Right cardiac atrium (tissue), 5 donors: Measurements from ENCODE around the gene MISP3. TPM values are rescaled to one million over a fixed set of nuclear protein-coding genes. Genes with fewer than 3 reads are reported as not detected.
"Not testable (repeated sequence)": the region's sequence is repeated elsewhere in the genome, so short reads cannot be mapped to it uniquely, and the experiment has no call there.

Source experiments
- ATAC-seq, 2 donors: fragments of 200-7000 bp; cut with Tn5 transposase; one replicate each; pipeline versions ENCODE4 v1.8.0 to v1.9.1; 2020; ENCODE audit warnings: moderate library complexity in 2 of 2, mild to moderate bottlenecking in 1 of 2
- DNase-seq, 3 donors: peaks; one replicate each; pipeline ENCODE4 v3.0.0-alpha.2; 2020
- H3K27ac ChIP-seq: one replicate; pipeline ENCODE4 v1.5.1; 2013; ENCODE audit warnings: mild to moderate bottlenecking, low read length, control low read depth, moderate library complexity
- H3K27me3 ChIP-seq: one replicate; pipeline ENCODE4 v1.6.1; 2013; ENCODE audit not compliant: control insufficient read depth, insufficient read depth
- H3K4me1 ChIP-seq: one replicate; pipeline ENCODE4 v1.6.1; 2013; ENCODE audit warnings: low read length; ENCODE audit not compliant: control insufficient read depth, insufficient read depth
- H3K4me3 ChIP-seq: one replicate; pipeline ENCODE4 v1.5.1; 2013; ENCODE audit warnings: low read length, control low read depth
- H3K9me3 ChIP-seq: one replicate; pipeline ENCODE4 v1.6.1; 2013; ENCODE audit warnings: low read length; ENCODE audit not compliant: control insufficient read depth
- WGBS: extraction: QIAGEN DNeasy Blood & Tissue Kit; methylation state at CpG from one replicate; pipeline ENCODE4 v1.1.7; 2013; 5-methylcytosine and 5-hydroxymethylcytosine counted together
- intact Hi-C, 4 donors: fragments of 100-400 bp; cut with DNase I; formaldehyde crosslinking; loops; one replicate each; pipeline versions ENCODE4 v1.11.0 to v1.14.0; 2022 to 2023
- polyA plus RNA-seq: library from polyadenylated mRNA; stranded (reverse); fragments of 200-250 nt; gene quantifications from one replicate; pipeline ENCODE4 v1.2.3, GENCODE V29; 2013
- total RNA-seq, 4 donors: library from RNA; stranded (reverse); fragmentation: NEBNext Ultra II Directional; extraction: Animal tissue kit (Norgen Biotek cat#: 25700); gene quantifications; one replicate each; pipeline ENCODE4 v1.2.1, GENCODE V29; 2021
- donor health status: healthy with polysubstance abuse.
- donor health status: DM: no; HTN: yes; CAD: no.
- donor health status: DM: no; HTN: no; CAD: no.
- donor health status: DM: no; HTN: yes; CAD: no; lungs with severe emphysema.
- donor health status: DM: yes; HTN: yes; CAD: no.

Gene MISP3
- total and polyA plus RNA-seq, 5 donors, result 6.4 to 11.1 (median 9.4) TPM

- peak in 1 of 3 donors; percentile 2 for DNase-seq
- Histone ChIP-seq H3K4me1 (no peaks in the 10 kb centered on the region), H3K9me3 (no peaks in the 10 kb centered on the region), H3K27ac (no peak overlapping the region), H3K27me3 (no peaks in the 10 kb centered on the region), H3K4me3 (no peak overlapping the region)
- intact Hi-C loops, result no loop called here
- WGBS, result 69% methylated on average over 7 of the region's 7 CpGs
- no peak for ATAC-seq
Observed at GRCh38 chr19:14035706-14036105, 36.9 kb upstream of the MISP3 start.

GRCh38 chr19:14039181-14039580, 33.4 kb upstream of the MISP3 start:
- WGBS, result 94% methylated on average over 7 of the region's 7 CpGs
- H3K27me3 ChIP-seq, result no peaks in the 10 kb centered on the region
- H3K27ac ChIP-seq, result no peak overlapping the region
- H3K9me3 ChIP-seq, result no peaks in the 10 kb centered on the region
- no peak overlapping the region for H3K4me3 ChIP-seq
- peaks cover 2% of the 10 kb centered on the region for H3K4me1 ChIP-seq
- no peak for DNase-seq
- intact Hi-C loops, result no loop called here
- ATAC-seq, result no peak

- not testable (repeated sequence) for H3K4me1 ChIP-seq, H3K4me3 ChIP-seq, H3K9me3 ChIP-seq, H3K27me3 ChIP-seq
- peak overlapping the region; percentile 1 for H3K27ac ChIP-seq
- DNase-seq (peak in 2 of 3 donors; percentile 47 to 60), ATAC-seq (peak; percentile 84)
- intact Hi-C loops, result loop anchor here in 1 of 4 donors (10.0 kb wide), 1 partner anchor 158 kb away; no protein-coding TSS in a partner anchor
- 51% methylated on average over 19 of the region's 19 CpGs for WGBS
Observed at GRCh38 chr19:14042659-14043608, 29.7 kb upstream of the MISP3 start.

- intact Hi-C loops, result loop anchor here in 1 of 4 donors (10.0 kb wide), 1 partner anchor 163 kb away; no protein-coding TSS in a partner anchor
- 96% methylated on average over 10 of the region's 10 CpGs for WGBS
Observed at GRCh38 chr19:14047866-14048265, 24.7 kb upstream of the MISP3 start.

GRCh38 chr19:14048443-14049153, 24.0 kb upstream of the MISP3 start:
- no peaks in the 10 kb centered on the region for H3K9me3 ChIP-seq

More at GRCh38 chr19:14047866-14048265, 24.7 kb upstream of the MISP3 start:
- H3K4me3 ChIP-seq, DNase-seq, H3K9me3 ChIP-seq, ATAC-seq, H3K27me3 ChIP-seq, H3K4me1 ChIP-seq, H3K27ac ChIP-seq: not testable (repeated sequence)

GRCh38 chr19:14050512-14050911, 22.1 kb upstream of the MISP3 start:
- H3K27ac ChIP-seq, result no peak overlapping the region
- H3K9me3 ChIP-seq, result no peaks in the 10 kb centered on the region
- ATAC-seq, result no peak
- WGBS, result over 99% methylated on average over 4 of the region's 4 CpGs
- no peak for DNase-seq
- intact Hi-C loops, result no loop called here
- H3K27me3 ChIP-seq, result no peaks in the 10 kb centered on the region
- H3K4me1 ChIP-seq, result no peaks in the 10 kb centered on the region
- H3K4me3 ChIP-seq, result no peak overlapping the region

More at GRCh38 chr19:14048443-14049153, 24.0 kb upstream of the MISP3 start:
- H3K27ac ChIP-seq, result no peak overlapping the region
- no peaks in the 10 kb centered on the region for H3K4me1 ChIP-seq
- ATAC-seq (peak; percentile 49 to 56), DNase-seq (peak; percentile 46 to 82 (median 80))
- intact Hi-C loops, result loop anchor here in 1 of 4 donors (10.0 kb wide), 1 partner anchor 164 kb away; no protein-coding TSS in a partner anchor
- no peaks in the 10 kb centered on the region for H3K27me3 ChIP-seq
- WGBS, result 82% methylated on average over 8 of the region's 8 CpGs
- no peak overlapping the region for H3K4me3 ChIP-seq

GRCh38 chr19:14050961-14051360, 21.6 kb upstream of the MISP3 start:
- DNase-seq, ATAC-seq, H3K9me3 ChIP-seq, H3K4me3 ChIP-seq, intact Hi-C loops, H3K27ac ChIP-seq, H3K27me3 ChIP-seq, H3K4me1 ChIP-seq: not testable (repeated sequence)
- WGBS, result 91% methylated on average over 11 of the region's 11 CpGs

- H3K9me3 ChIP-seq, result no peaks in the 10 kb centered on the region
- intact Hi-C loops, result no loop called here
- DNase-seq (peak in 1 of 3 donors; percentile 50), ATAC-seq (no peak)
- H3K4me1 ChIP-seq, result no peaks in the 10 kb centered on the region
- WGBS, result 87% methylated on average over 9 of the region's 9 CpGs
- no peaks in the 10 kb centered on the region for H3K27me3 ChIP-seq
- no peak overlapping the region for H3K27ac ChIP-seq
- no peak overlapping the region for H3K4me3 ChIP-seq
Observed at GRCh38 chr19:14051980-14052379, 20.6 kb upstream of the MISP3 start.

- intact Hi-C loops, result no loop called here
- Histone ChIP-seq H3K27ac (no peak overlapping the region), H3K4me1 (no peaks in the 10 kb centered on the region), H3K4me3 (no peak overlapping the region), H3K27me3 (no peaks in the 10 kb centered on the region), H3K9me3 (no peaks in the 10 kb centered on the region)
- 92% methylated on average over 6 of the region's 6 CpGs for WGBS
- DNase-seq (no peak), ATAC-seq (no peak)
Observed at GRCh38 chr19:14052470-14052869, 20.1 kb upstream of the MISP3 start.

GRCh38 chr19:14053032-14053431, 19.6 kb upstream of the MISP3 start:
- H3K4me1 ChIP-seq, result no peaks in the 10 kb centered on the region
- H3K27me3 ChIP-seq, result no peaks in the 10 kb centered on the region
- H3K27ac ChIP-seq, result no peak overlapping the region
- intact Hi-C loops, result no loop called here
- H3K4me3 ChIP-seq, result no peak overlapping the region
- no peak for DNase-seq
- H3K9me3 ChIP-seq, result no peaks in the 10 kb centered on the region
- ATAC-seq, result no peak
- WGBS, result 93% methylated on average over 3 of the region's 3 CpGs

GRCh38 chr19:14053500-14053899, 19.1 kb upstream of the MISP3 start:
- intact Hi-C loops, result no loop called here
- WGBS, result 91% methylated on average over 11 of the region's 11 CpGs
- Histone ChIP-seq H3K9me3 (no peaks in the 10 kb centered on the region), H3K4me1 (no peaks in the 10 kb centered on the region), H3K4me3 (no peak overlapping the region), H3K27me3 (no peaks in the 10 kb centered on the region), H3K27ac (no peak overlapping the region)
- ATAC-seq, result no peak
- peak in 1 of 3 donors; percentile 39 for DNase-seq
